Neural cell (in vitro differentiated cells): ENCODE measurements around the gene PISD. TPM values are rescaled to one million over a fixed set of nuclear protein-coding genes. Genes with fewer than 3 reads are reported as not detected.

ENCODE experiments used
- H2AFZ ChIP-seq: fragments of 200-600, 300-800 bp; sonication (generic), shearing (Covaris generic); 2 replicates; pipeline ENCODE4 v1.6.0; 2014; ENCODE audit warnings: low read depth, mild to moderate bottlenecking, antibody characterized with exemption, low read length, moderate library complexity
- H3F3A ChIP-seq: fragments of 200-600 bp; shearing (Covaris generic); 2 replicates; pipeline ENCODE4 v1.6.1; 2016; ENCODE audit warnings: mild to moderate bottlenecking, moderate library complexity, mixed read lengths, antibody characterized with exemption, low read length; ENCODE audit not compliant: insufficient read depth, poor library complexity, severe bottlenecking
- H3K27ac ChIP-seq: fragments of 200-600, 300-800 bp; sonication (generic), shearing (Covaris generic); 2 replicates; pipeline ENCODE4 v1.5.1; 2014; ENCODE audit warnings: mild to moderate bottlenecking, low read length, moderate library complexity
- H3K27me3 ChIP-seq: fragments of 300-800, 200-600 bp; sonication (generic), shearing (Covaris generic); 2 replicates; pipeline ENCODE4 v1.6.0; 2014; ENCODE audit warnings: mild to moderate bottlenecking, low read depth, low read length, moderate library complexity; ENCODE audit not compliant: insufficient read depth
- H3K36me3 ChIP-seq: fragments of 300-800, 200-600 bp; sonication (generic), shearing (Covaris generic); 2 replicates; pipeline ENCODE4 v1.5.1; 2014; ENCODE audit warnings: mild to moderate bottlenecking, antibody characterized with exemption, low read length, moderate library complexity; ENCODE audit not compliant: insufficient read depth
- H3K4me2 ChIP-seq: fragments of 300-800, 200-600 bp; sonication (generic), shearing (Covaris generic); 2 replicates; pipeline ENCODE4 v1.6.0; 2014; ENCODE audit warnings: mild to moderate bottlenecking, low read length
- H3K4me3 ChIP-seq: fragments of 300-800, 200-600 bp; sonication (generic), shearing (Covaris generic); 2 replicates; pipeline ENCODE4 v1.5.1; 2014; ENCODE audit warnings: mild to moderate bottlenecking, low read length, moderate library complexity
- H3K79me2 ChIP-seq: fragments of 200-600 bp; shearing (Covaris generic); replicated peaks from 2 replicates; pipeline ENCODE4 v1.6.0; 2014; ENCODE audit warnings: mild to moderate bottlenecking, low read length, moderate library complexity; ENCODE audit not compliant: insufficient read depth
- H3K9ac ChIP-seq: fragments of 300-800, 200-600 bp; sonication (generic), shearing (Covaris generic); 2 replicates; pipeline ENCODE4 v1.6.1; 2016; ENCODE audit warnings: mild to moderate bottlenecking, low read length, mixed read lengths
- H3K9me2 ChIP-seq: fragments of 200-600 bp; shearing (Covaris generic); 2 replicates; pipeline ENCODE4 v1.6.1; 2016; ENCODE audit warnings: mild to moderate bottlenecking, low read length, mixed read lengths; ENCODE audit not compliant: insufficient read depth
- H3K9me3 ChIP-seq: fragments of 200-600, 300-800 bp; sonication (generic), shearing (Covaris generic); 2 replicates; pipeline ENCODE4 v1.6.1; 2016; ENCODE audit warnings: mild to moderate bottlenecking, mixed run types, low read length, moderate library complexity, mixed read lengths
- H4K20me1 ChIP-seq: fragments of 200-600 bp; shearing (Covaris generic); 2 replicates; pipeline ENCODE4 v1.6.1; 2016; ENCODE audit warnings: mild to moderate bottlenecking, mixed run types; ENCODE audit not compliant: insufficient read depth
- CTCF ChIP-seq: fragments of 450-650 bp; IDR thresholded peaks from 2 replicates; pipeline ENCODE4 v1.5.1; 2014; ENCODE audit warnings: antibody characterized with exemption, mild to moderate bottlenecking, moderate library complexity; ENCODE audit not compliant: poor library complexity, severe bottlenecking
- EP300 ChIP-seq: fragments of 450-650 bp; conservative IDR thresholded peaks from 2 replicates; pipeline ENCODE4 v1.6.1; 2014; ENCODE audit warnings: antibody characterized with exemption, mild to moderate bottlenecking, moderate library complexity; ENCODE audit not compliant: poor library complexity, severe bottlenecking
- EZH2 ChIP-seq: fragments of 200-600, 300-800 bp; shearing (Covaris generic), sonication (generic); IDR thresholded peaks from 2 replicates; pipeline ENCODE4 v1.6.1; 2014; ENCODE audit warnings: antibody characterized with exemption, low read length, borderline replicate concordance, mild to moderate bottlenecking; ENCODE audit not compliant: insufficient read depth, poor library complexity, severe bottlenecking
- POLR2AphosphoS5 ChIP-seq: IDR thresholded peaks from 2 replicates; pipeline ENCODE4 v1.6.1; 2012
- RAD21 ChIP-seq: fragments of 450-650 bp; conservative IDR thresholded peaks from 2 replicates; pipeline ENCODE4 v1.6.1; 2014; ENCODE audit warnings: antibody characterized with exemption, mild to moderate bottlenecking, moderate library complexity
- REST ChIP-seq: IDR thresholded peaks from 2 replicates; pipeline ENCODE4 v1.6.1; 2012; ENCODE audit warnings: borderline replicate concordance
- SMC3 ChIP-seq: fragments of 450-650 bp; conservative IDR thresholded peaks from 2 replicates; pipeline ENCODE4 v1.6.1; 2014; ENCODE audit warnings: antibody characterized with exemption, mild to moderate bottlenecking, moderate library complexity; ENCODE audit not compliant: poor library complexity
- TAF1 ChIP-seq: IDR thresholded peaks from 2 replicates; pipeline ENCODE4 v1.6.1; 2012; ENCODE audit warnings: low read depth
- polyA plus RNA-seq: library from polyadenylated mRNA; depleted of rRNA; stranded (reverse); fragments of >200 nt; gene quantifications from 2 replicates; pipeline ENCODE4 v1.2.3, GENCODE V29; 2014

Gene PISD
- polyA plus RNA-seq, 1 donor from 2014 or later: 50.9 TPM

- Histone ChIP-seq H3K79me2 (no peaks in the 10 kb centered on the region), H3K9me2 (no peaks in the 10 kb centered on the region), H3K9ac (no peak overlapping the region), H3F3A (no peaks in the 10 kb centered on the region), H3K27ac (no peak overlapping the region), H4K20me1 (no peaks in the 10 kb centered on the region), H3K36me3 (no peaks in the 10 kb centered on the region), H3K9me3 (no peaks in the 10 kb centered on the region), H2AFZ (no peak overlapping the region), H3K27me3 (no peaks in the 10 kb centered on the region), H3K4me3 (no peak overlapping the region), H3K4me2 (no peak overlapping the region)
- TF ChIP-seq SMC3: no peak
- TF ChIP-seq RAD21: no peak
- TF ChIP-seq EP300: no peak
- TF ChIP-seq POLR2AphosphoS5: no peak
- no peak for TF ChIP-seq CTCF
- no peak for TF ChIP-seq EZH2
- no peak for TF ChIP-seq REST
- TF ChIP-seq TAF1: no peak
Observed at GRCh38 chr22:31683181-31684105, 21.4 kb upstream of the PISD start.

- no peak overlapping the region for H3K27ac ChIP-seq
- TF ChIP-seq REST (no peak), RAD21 (no peak), TAF1 (no peak), POLR2AphosphoS5 (no peak), EP300 (no peak), SMC3 (no peak), EZH2 (no peak), CTCF (no peak)
Observed at GRCh38 chr22:31682751-31683150, 20.7 kb upstream of the PISD start.

More at GRCh38 chr22:31682751-31683150, 20.7 kb upstream of the PISD start:
- no peaks in the 10 kb centered on the region for H3K9me2 ChIP-seq
- no peak overlapping the region for H3K9ac ChIP-seq
- no peaks in the 10 kb centered on the region for H3K36me3 ChIP-seq
- no peaks in the 10 kb centered on the region for H3K9me3 ChIP-seq
- no peaks in the 10 kb centered on the region for H3F3A ChIP-seq
- H3K4me3 ChIP-seq: no peak overlapping the region
- H2AFZ ChIP-seq: no peak overlapping the region
- no peak overlapping the region for H3K4me2 ChIP-seq
- no peaks in the 10 kb centered on the region for H3K27me3 ChIP-seq
- no peaks in the 10 kb centered on the region for H3K79me2 ChIP-seq
- no peaks in the 10 kb centered on the region for H4K20me1 ChIP-seq
